ENCODE measurements around the gene KCNQ1.

- TF ChIP-seq ARHGAP35 (CRISPR knock-in tag; IDR thresholded peaks at IDR 0.05; ENCODE audit: borderline replicate concordance) (no peak), STAT5B (CRISPR knock-in tag; IDR thresholded peaks at IDR 0.05) (no peak), RFX1 (IDR thresholded peaks at IDR 0.05) (no peak), EZH2 (conservative IDR thresholded peaks at IDR 0.05; ENCODE audit: low read depth, low read length) (no peak), MYC (CRISPR knock-in tag; IDR thresholded peaks at IDR 0.05; ENCODE audit: borderline replicate concordance) (no peak), ZNF20 (CRISPR knock-in tag; IDR thresholded peaks at IDR 0.05) (no peak), AGO1 (IDR thresholded peaks at IDR 0.05; ENCODE audit: low read depth, low read length, poor library complexity, severe bottlenecking) (no peak), KAT2B (IDR thresholded peaks at IDR 0.05; ENCODE audit: borderline replicate concordance, low read depth, low read length) (no peak), CBFB (CRISPR knock-in tag; IDR thresholded peaks at IDR 0.05) (no peak)
These were observed 380.6 kb downstream of the KCNQ1 start for GRCh38 chr11:2825261-2825888.

All from HepG2 (cell line).